GM12864 (cell line): Measurements from ENCODE around the gene ING5.

ENCODE experiments used
- DNase-seq: peaks from one replicate; pipeline ENCODE4 v3.0.0-alpha.2; 2011; ENCODE audit warnings: low read depth
- H3K4me3 ChIP-seq: 2 replicates; pipeline ENCODE4 v1.5.1; 2011; ENCODE audit warnings: mild to moderate bottlenecking, low read depth, low read length, control low read depth
- CTCF ChIP-seq: IDR thresholded peaks from 2 replicates; pipeline ENCODE4 v1.5.1; 2011; ENCODE audit warnings: low read depth, mild to moderate bottlenecking, moderate library complexity, low read length, control low read depth, inconsistent platforms; ENCODE audit errors: missing control alignments

The ING5 gene

GRCh38 chr2:241701399-241702154 is at the start of gene ING5:
Gene ING5, plus strand, starts transcription at chr2:241702039. Its CDS starts 27 bp downstream, at chr2:241702066.
- DNase-seq, result peak; percentile 52

GRCh38 chr2:241652142-241652541 is 49.7 kb upstream of the ING5 start:
- no peak overlapping the region for H3K4me3 ChIP-seq
- no peak for DNase-seq
- no peak for TF ChIP-seq CTCF

More at GRCh38 chr2:241701399-241702154, at the start of gene ING5:
- no peak for TF ChIP-seq CTCF
- H3K4me3 ChIP-seq, result peak within 1 kb of the TSS; percentile 93

- DNase-seq, result no peak
- TF ChIP-seq CTCF, result no peak
- H3K4me3 ChIP-seq, result no peak overlapping the region
Observed at GRCh38 chr2:241652722-241653121, 49.1 kb upstream of the ING5 start.

GRCh38 chr2:241653210-241653750 is 48.6 kb upstream of the ING5 start:
- H3K4me3 ChIP-seq, result no peak overlapping the region
- DNase-seq, result no peak
- no peak for TF ChIP-seq CTCF

GRCh38 chr2:241654551-241654950 is 47.3 kb upstream of the ING5 start:
- TF ChIP-seq CTCF, result no peak
- no peak overlapping the region for H3K4me3 ChIP-seq
- no peak for DNase-seq

GRCh38 chr2:241655516-241656189 is 46.2 kb upstream of the ING5 start:
- no peak overlapping the region for H3K4me3 ChIP-seq
- TF ChIP-seq CTCF, result no peak
- DNase-seq, result no peak
